Measurements from ENCODE around the gene ZNF438. TPM values are rescaled to one million over a fixed set of nuclear protein-coding genes. Genes with fewer than 3 reads are reported as not detected.
A peak's percentile ranks its signal among the peaks of the same experiment; 100 is the strongest.

ZNF438 gene
- total RNA-seq, 2 donors from 2014 or later = 2.6 to 3.0 TPM

GRCh38 chr10:31001740-31002139, 29.9 kb downstream of the ZNF438 start:
- DNase-seq = no peak
- Histone ChIP-seq H3K4me3 (ENCODE audit: low read length) (no peak overlapping the region), H3K27ac (ENCODE audit: low read depth, low read length) (no peak overlapping the region), H3K9me3 (ENCODE audit: control insufficient read depth, low read length) (no peaks in the 10 kb centered on the region), H3K9ac (ENCODE audit: extremely low read depth, low read length, poor library complexity, severe bottlenecking) (no peak overlapping the region), H3K36me3 (ENCODE audit: control insufficient read depth, insufficient read depth, low read length) (no peaks in the 10 kb centered on the region), H3K27me3 (ENCODE audit: control insufficient read depth, insufficient read depth, low read length, poor library complexity, severe bottlenecking) (no peaks in the 10 kb centered on the region), H3K4me1 (ENCODE audit: control insufficient read depth, insufficient read depth, low read length) (peaks cover 16% of the 10 kb centered on the region)
- no peaks in the 10 kb centered on the region for H3K9me3 Mint-ChIP-seq
- peaks cover 22% of the 10 kb centered on the region for H3K4me1 Mint-ChIP-seq
- no peaks in the 10 kb centered on the region for H3K36me3 Mint-ChIP-seq (ENCODE audit: low read depth)
- no peaks in the 10 kb centered on the region for H3K27me3 Mint-ChIP-seq (ENCODE audit: insufficient read depth)
- no peak for TF ChIP-seq CTCF (conservative IDR thresholded peaks at IDR 0.05)
- 86 to 95% methylated on average over 2 of the region's 2 CpGs for WGBS, 2 experiments (ENCODE audit: insufficient coverage in 1 of 2, insufficient read length in 1 of 2)
- H3K27ac Mint-ChIP-seq = no peak overlapping the region
- H3K4me3 Mint-ChIP-seq = no peak overlapping the region

- WGBS, 2 experiments (ENCODE audit: insufficient coverage in 1 of 2, insufficient read length in 1 of 2) = 89% methylated on average over 2 of the region's 2 CpGs; no CpG with 5 or more reads in 1 of the 2 experiments
- Mint-ChIP-seq H3K4me1 (peaks cover 13% of the 10 kb centered on the region), H3K4me3 (no peak overlapping the region), H3K27me3 (ENCODE audit: insufficient read depth) (no peaks in the 10 kb centered on the region), H3K9me3 (peaks cover 3% of the 10 kb centered on the region), H3K36me3 (ENCODE audit: low read depth) (no peaks in the 10 kb centered on the region), H3K27ac (peak overlapping the region; percentile 3)
- no peak overlapping the region for H3K4me3 ChIP-seq (ENCODE audit: low read length)
- no peak for TF ChIP-seq CTCF (conservative IDR thresholded peaks at IDR 0.05)
- H3K27ac ChIP-seq (ENCODE audit: low read depth, low read length) = no peak overlapping the region
- no peak overlapping the region for H3K9ac ChIP-seq (ENCODE audit: extremely low read depth, low read length, poor library complexity, severe bottlenecking)
- H3K36me3 ChIP-seq (ENCODE audit: control insufficient read depth, insufficient read depth, low read length) = no peaks in the 10 kb centered on the region
- H3K27me3 ChIP-seq (ENCODE audit: control insufficient read depth, insufficient read depth, low read length, poor library complexity, severe bottlenecking) = no peaks in the 10 kb centered on the region
- peaks cover 7% of the 10 kb centered on the region for H3K9me3 ChIP-seq (ENCODE audit: control insufficient read depth, low read length)
- H3K4me1 ChIP-seq (ENCODE audit: control insufficient read depth, insufficient read depth, low read length) = peaks cover 8% of the 10 kb centered on the region
- no peak for DNase-seq
Measured at GRCh38 chr10:31000867-31001266, 30.8 kb downstream of the ZNF438 start.

GRCh38 chr10:31000071-31000782, 31.4 kb downstream of the ZNF438 start:
- TF ChIP-seq CTCF (conservative IDR thresholded peaks at IDR 0.05) = no peak
- Histone ChIP-seq H3K9ac (ENCODE audit: extremely low read depth, low read length, poor library complexity, severe bottlenecking) (no peak overlapping the region), H3K36me3 (ENCODE audit: control insufficient read depth, insufficient read depth, low read length) (no peaks in the 10 kb centered on the region), H3K4me3 (ENCODE audit: low read length) (no peak overlapping the region), H3K9me3 (ENCODE audit: control insufficient read depth, low read length) (peaks cover 13% of the 10 kb centered on the region), H3K27ac (ENCODE audit: low read depth, low read length) (no peak overlapping the region), H3K4me1 (ENCODE audit: control insufficient read depth, insufficient read depth, low read length) (peaks cover 8% of the 10 kb centered on the region), H3K27me3 (ENCODE audit: control insufficient read depth, insufficient read depth, low read length, poor library complexity, severe bottlenecking) (no peaks in the 10 kb centered on the region)
- H3K4me1 Mint-ChIP-seq = peaks cover 13% of the 10 kb centered on the region
- DNase-seq = peak; percentile 51
- no peaks in the 10 kb centered on the region for H3K27me3 Mint-ChIP-seq (ENCODE audit: insufficient read depth)
- H3K4me3 Mint-ChIP-seq = no peak overlapping the region
- H3K36me3 Mint-ChIP-seq (ENCODE audit: low read depth) = no peaks in the 10 kb centered on the region
- peaks cover 6% of the 10 kb centered on the region for H3K9me3 Mint-ChIP-seq
- WGBS, 2 experiments (ENCODE audit: insufficient coverage in 1 of 2, insufficient read length in 1 of 2) = 86 to 95% methylated on average over 3 of the region's 3 CpGs
- peak overlapping the region; percentile 30 for H3K27ac Mint-ChIP-seq
